GM12878 (cell line): ENCODE measurements around the gene MS4A2.

Experiments
- CEBPB ChIP-seq, 2 experiments: fragments of 150-350 bp in 1 of 2; IDR thresholded peaks; 2 replicates each; pipeline ENCODE4 v1.6.1; 2012 to 2014; ENCODE audit warnings: low read depth in 2 of 2, low read length in 2 of 2, borderline replicate concordance in 1 of 2, inconsistent platforms in 1 of 2
- CREM ChIP-seq: IDR thresholded peaks from 2 replicates; pipeline ENCODE4 v1.6.1; 2014; ENCODE audit warnings: antibody characterized with exemption, low read depth
- GATAD2B ChIP-seq: fragments of 450-650 bp; conservative IDR thresholded peaks from 2 replicates; pipeline ENCODE4 v1.6.1; 2017; ENCODE audit warnings: low read depth, mild to moderate bottlenecking, moderate library complexity
- HCFC1 ChIP-seq: fragments of 150-350 bp; IDR thresholded peaks from 2 replicates; pipeline ENCODE4 v1.6.1; 2014; ENCODE audit warnings: low read length
- JUND ChIP-seq: IDR thresholded peaks from 2 replicates; pipeline ENCODE4 v1.6.1; 2012; ENCODE audit warnings: low read depth, mild to moderate bottlenecking, low read length, improper control_type of control experiment, moderate library complexity
- MEF2A ChIP-seq: IDR thresholded peaks from 2 replicates; pipeline ENCODE4 v1.6.1; 2011; ENCODE audit warnings: low read depth, mild to moderate bottlenecking, low read length, moderate library complexity; ENCODE audit not compliant: insufficient read depth
- MYC ChIP-seq: IDR thresholded peaks from 2 replicates; pipeline ENCODE4 v1.6.1; 2011; ENCODE audit warnings: mild to moderate bottlenecking, low read length, moderate library complexity, inconsistent platforms; ENCODE audit not compliant: insufficient read depth, insufficient replicate concordance, insufficient read length, severe bottlenecking
- TF ChIP-seq, protein P1 (sequence below): fragments of 450-650 bp; IDR thresholded peaks from 2 replicates; pipeline ENCODE4 v1.6.1; 2016; ENCODE audit warnings: mild to moderate bottlenecking, moderate library complexity, borderline replicate concordance
- TF ChIP-seq, protein P2 (sequence below): fragments of 450-650 bp; IDR thresholded peaks from 2 replicates; pipeline ENCODE4 v1.6.1; 2017; ENCODE audit warnings: mild to moderate bottlenecking, low read depth, inconsistent platforms; ENCODE audit not compliant: poor library complexity, severe bottlenecking
- TF ChIP-seq, protein P3 (sequence below), 3 experiments: IDR thresholded peaks in 2 of 3; conservative IDR thresholded peaks in 1 of 3; 2 replicates each; pipeline ENCODE4 v1.5.1; 2011; ENCODE audit warnings: low read depth in 3 of 3, low read length in 3 of 3, mild to moderate bottlenecking in 3 of 3, control low read depth in 2 of 3, moderate library complexity in 2 of 3, inconsistent platforms in 1 of 3, mixed read lengths in 1 of 3; ENCODE audit not compliant: control insufficient read depth in 2 of 3, insufficient read depth in 1 of 3; ENCODE audit errors: extremely low read depth in 1 of 3
- TF ChIP-seq, protein P4 (sequence below): IDR thresholded peaks from 2 replicates; pipeline ENCODE4 v1.6.1; 2011; ENCODE audit warnings: mild to moderate bottlenecking, low read depth, low read length, moderate library complexity; ENCODE audit not compliant: insufficient replicate concordance
- TF ChIP-seq, protein P5 (sequence below): IDR thresholded peaks from 2 replicates; pipeline ENCODE4 v1.6.1; 2011; ENCODE audit warnings: low read depth, low read length, improper control_type of control experiment, borderline replicate concordance

DNA sequence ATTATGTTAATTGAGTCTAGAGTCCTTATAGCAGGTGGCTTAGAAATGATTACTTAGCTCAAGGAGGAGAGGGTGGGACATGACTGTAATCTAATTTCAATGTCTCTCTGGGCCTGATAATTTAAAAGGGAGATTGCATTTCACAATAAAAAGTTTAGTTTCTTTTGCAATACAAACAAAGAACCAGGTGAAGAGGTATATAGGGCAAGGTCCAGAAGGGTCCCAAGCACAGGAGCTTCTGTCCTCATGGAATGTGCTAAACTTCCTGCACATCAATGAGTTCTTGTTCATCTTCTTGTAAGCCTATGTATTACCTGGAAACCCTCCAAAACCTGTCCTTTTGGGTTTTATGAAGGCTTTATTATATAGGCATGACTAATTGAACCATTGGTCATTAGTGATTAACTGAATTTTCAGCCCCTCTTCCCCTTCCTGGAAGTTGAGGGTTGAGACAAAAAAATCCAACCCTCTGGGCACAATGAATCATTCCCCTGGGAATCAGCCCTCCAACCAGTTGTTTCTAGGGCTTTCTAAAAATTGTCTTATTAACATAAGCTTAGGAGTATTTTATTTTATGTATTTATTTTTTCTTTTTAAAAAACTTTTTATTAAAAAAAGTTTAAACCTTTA lies 37.6 kb downstream of the MS4A2 start:
- TF ChIP-seq CEBPB (IDR thresholded peaks at IDR 0.05; ENCODE audit: borderline replicate concordance in 1 of 2, low read depth in 2 of 2, low read length in 2 of 2) (no peak), MEF2A (no peak), GATAD2B (no peak), MYC (no peak), HCFC1 (no peak), JUND (no peak), CREM (no peak)
- TF ChIP-seq, protein P1, sequence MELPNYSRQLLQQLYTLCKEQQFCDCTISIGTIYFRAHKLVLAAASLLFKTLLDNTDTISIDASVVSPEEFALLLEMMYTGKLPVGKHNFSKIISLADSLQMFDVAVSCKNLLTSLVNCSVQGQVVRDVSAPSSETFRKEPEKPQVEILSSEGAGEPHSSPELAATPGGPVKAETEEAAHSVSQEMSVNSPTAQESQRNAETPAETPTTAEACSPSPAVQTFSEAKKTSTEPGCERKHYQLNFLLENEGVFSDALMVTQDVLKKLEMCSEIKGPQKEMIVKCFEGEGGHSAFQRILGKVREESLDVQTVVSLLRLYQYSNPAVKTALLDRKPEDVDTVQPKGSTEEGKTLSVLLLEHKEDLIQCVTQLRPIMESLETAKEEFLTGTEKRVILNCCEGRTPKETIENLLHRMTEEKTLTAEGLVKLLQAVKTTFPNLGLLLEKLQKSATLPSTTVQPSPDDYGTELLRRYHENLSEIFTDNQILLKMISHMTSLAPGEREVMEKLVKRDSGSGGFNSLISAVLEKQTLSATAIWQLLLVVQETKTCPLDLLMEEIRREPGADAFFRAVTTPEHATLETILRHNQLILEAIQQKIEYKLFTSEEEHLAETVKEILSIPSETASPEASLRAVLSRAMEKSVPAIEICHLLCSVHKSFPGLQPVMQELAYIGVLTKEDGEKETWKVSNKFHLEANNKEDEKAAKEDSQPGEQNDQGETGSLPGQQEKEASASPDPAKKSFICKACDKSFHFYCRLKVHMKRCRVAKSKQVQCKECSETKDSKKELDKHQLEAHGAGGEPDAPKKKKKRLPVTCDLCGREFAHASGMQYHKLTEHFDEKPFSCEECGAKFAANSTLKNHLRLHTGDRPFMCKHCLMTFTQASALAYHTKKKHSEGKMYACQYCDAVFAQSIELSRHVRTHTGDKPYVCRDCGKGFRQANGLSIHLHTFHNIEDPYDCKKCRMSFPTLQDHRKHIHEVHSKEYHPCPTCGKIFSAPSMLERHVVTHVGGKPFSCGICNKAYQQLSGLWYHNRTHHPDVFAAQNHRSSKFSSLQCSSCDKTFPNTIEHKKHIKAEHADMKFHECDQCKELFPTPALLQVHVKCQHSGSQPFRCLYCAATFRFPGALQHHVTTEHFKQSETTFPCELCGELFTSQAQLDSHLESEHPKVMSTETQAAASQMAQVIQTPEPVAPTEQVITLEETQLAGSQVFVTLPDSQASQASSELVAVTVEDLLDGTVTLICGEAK = no peak
- TF ChIP-seq, protein P2, sequence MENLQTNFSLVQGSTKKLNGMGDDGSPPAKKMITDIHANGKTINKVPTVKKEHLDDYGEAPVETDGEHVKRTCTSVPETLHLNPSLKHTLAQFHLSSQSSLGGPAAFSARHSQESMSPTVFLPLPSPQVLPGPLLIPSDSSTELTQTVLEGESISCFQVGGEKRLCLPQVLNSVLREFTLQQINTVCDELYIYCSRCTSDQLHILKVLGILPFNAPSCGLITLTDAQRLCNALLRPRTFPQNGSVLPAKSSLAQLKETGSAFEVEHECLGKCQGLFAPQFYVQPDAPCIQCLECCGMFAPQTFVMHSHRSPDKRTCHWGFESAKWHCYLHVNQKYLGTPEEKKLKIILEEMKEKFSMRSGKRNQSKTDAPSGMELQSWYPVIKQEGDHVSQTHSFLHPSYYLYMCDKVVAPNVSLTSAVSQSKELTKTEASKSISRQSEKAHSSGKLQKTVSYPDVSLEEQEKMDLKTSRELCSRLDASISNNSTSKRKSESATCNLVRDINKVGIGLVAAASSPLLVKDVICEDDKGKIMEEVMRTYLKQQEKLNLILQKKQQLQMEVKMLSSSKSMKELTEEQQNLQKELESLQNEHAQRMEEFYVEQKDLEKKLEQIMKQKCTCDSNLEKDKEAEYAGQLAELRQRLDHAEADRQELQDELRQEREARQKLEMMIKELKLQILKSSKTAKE = no peak
- TF ChIP-seq, protein P3, sequence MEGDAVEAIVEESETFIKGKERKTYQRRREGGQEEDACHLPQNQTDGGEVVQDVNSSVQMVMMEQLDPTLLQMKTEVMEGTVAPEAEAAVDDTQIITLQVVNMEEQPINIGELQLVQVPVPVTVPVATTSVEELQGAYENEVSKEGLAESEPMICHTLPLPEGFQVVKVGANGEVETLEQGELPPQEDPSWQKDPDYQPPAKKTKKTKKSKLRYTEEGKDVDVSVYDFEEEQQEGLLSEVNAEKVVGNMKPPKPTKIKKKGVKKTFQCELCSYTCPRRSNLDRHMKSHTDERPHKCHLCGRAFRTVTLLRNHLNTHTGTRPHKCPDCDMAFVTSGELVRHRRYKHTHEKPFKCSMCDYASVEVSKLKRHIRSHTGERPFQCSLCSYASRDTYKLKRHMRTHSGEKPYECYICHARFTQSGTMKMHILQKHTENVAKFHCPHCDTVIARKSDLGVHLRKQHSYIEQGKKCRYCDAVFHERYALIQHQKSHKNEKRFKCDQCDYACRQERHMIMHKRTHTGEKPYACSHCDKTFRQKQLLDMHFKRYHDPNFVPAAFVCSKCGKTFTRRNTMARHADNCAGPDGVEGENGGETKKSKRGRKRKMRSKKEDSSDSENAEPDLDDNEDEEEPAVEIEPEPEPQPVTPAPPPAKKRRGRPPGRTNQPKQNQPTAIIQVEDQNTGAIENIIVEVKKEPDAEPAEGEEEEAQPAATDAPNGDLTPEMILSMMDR (IDR thresholded peaks at IDR 0.05 in 2 of 3, conservative IDR thresholded peaks at IDR 0.05 in 1 of 3; ENCODE audit: control insufficient read depth in 2 of 3, extremely low read depth in 1 of 3, insufficient read depth in 1 of 3, low read depth in 3 of 3, low read length in 3 of 3) = no peak
- TF ChIP-seq, protein P4, sequence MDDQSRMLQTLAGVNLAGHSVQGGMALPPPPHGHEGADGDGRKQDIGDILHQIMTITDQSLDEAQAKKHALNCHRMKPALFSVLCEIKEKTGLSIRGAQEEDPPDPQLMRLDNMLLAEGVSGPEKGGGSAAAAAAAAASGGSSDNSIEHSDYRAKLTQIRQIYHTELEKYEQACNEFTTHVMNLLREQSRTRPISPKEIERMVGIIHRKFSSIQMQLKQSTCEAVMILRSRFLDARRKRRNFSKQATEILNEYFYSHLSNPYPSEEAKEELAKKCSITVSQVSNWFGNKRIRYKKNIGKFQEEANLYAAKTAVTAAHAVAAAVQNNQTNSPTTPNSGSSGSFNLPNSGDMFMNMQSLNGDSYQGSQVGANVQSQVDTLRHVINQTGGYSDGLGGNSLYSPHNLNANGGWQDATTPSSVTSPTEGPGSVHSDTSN = no peak
- TF ChIP-seq, protein P5, sequence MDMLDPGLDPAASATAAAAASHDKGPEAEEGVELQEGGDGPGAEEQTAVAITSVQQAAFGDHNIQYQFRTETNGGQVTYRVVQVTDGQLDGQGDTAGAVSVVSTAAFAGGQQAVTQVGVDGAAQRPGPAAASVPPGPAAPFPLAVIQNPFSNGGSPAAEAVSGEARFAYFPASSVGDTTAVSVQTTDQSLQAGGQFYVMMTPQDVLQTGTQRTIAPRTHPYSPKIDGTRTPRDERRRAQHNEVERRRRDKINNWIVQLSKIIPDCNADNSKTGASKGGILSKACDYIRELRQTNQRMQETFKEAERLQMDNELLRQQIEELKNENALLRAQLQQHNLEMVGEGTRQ = no peak
